Neuronal stem cell (in vitro differentiated cells): Measurements from ENCODE around the gene DLG2.

Source experiments
- DNase-seq: peaks from one replicate; pipeline ENCODE4 v3.0.0-alpha.2; 2013; ENCODE audit warnings: low spot score
- H2AFZ ChIP-seq: one replicate; pipeline ENCODE4 v1.6.1; 2013; ENCODE audit warnings: mild to moderate bottlenecking, low read length, inconsistent platforms
- H2AK5ac ChIP-seq: 2 replicates; pipeline ENCODE4 v1.6.1; 2013; ENCODE audit warnings: low read depth, mild to moderate bottlenecking, inconsistent platforms, low read length, moderate library complexity, mixed read lengths
- H2BK120ac ChIP-seq: 2 replicates; pipeline ENCODE4 v1.6.1; 2013; ENCODE audit warnings: low read depth, mild to moderate bottlenecking, inconsistent platforms, low read length, moderate library complexity, mixed read lengths
- H2BK12ac ChIP-seq: one replicate; pipeline ENCODE4 v1.6.1; 2013; ENCODE audit warnings: low read length, inconsistent platforms
- H2BK15ac ChIP-seq: 2 replicates; pipeline ENCODE4 v1.6.1; 2013; ENCODE audit warnings: mild to moderate bottlenecking, low read length, inconsistent platforms, mixed read lengths
- H2BK5ac ChIP-seq: one replicate; pipeline ENCODE4 v1.6.1; 2013; ENCODE audit warnings: inconsistent platforms, mild to moderate bottlenecking, low read length, moderate library complexity
- H3K14ac ChIP-seq: one replicate; pipeline ENCODE4 v1.6.1; 2013; ENCODE audit warnings: low read length, inconsistent platforms
- H3K18ac ChIP-seq: 2 replicates; pipeline ENCODE4 v1.6.1; 2013; ENCODE audit warnings: low read length, inconsistent platforms
- H3K23ac ChIP-seq: 2 replicates; pipeline ENCODE4 v1.6.1; 2013; ENCODE audit warnings: low read depth, mild to moderate bottlenecking, mixed read lengths, low read length, inconsistent platforms; ENCODE audit not compliant: poor library complexity
- H3K27ac ChIP-seq: replicated peaks from 3 replicates; pipeline ENCODE4 v1.5.1; 2013; ENCODE audit warnings: low read length, inconsistent platforms
- H3K27me3 ChIP-seq, 3 experiments: 2 replicates each; pipeline ENCODE4 v1.6.1; 2013; ENCODE audit warnings: low read length in 3 of 3, mild to moderate bottlenecking in 2 of 3, inconsistent platforms in 1 of 3, low read depth in 1 of 3, mixed read lengths in 1 of 3, moderate library complexity in 1 of 3; ENCODE audit not compliant: control insufficient read depth in 3 of 3, insufficient read depth in 3 of 3
- H3K36me3 ChIP-seq, 2 donors: replicated peaks in 1 of 2; 2 replicates each; pipeline ENCODE4 v1.6.1; 2013; ENCODE audit warnings: low read length in 2 of 2; ENCODE audit not compliant: control insufficient read depth in 2 of 2, insufficient read depth in 2 of 2
- H3K4ac ChIP-seq: 2 replicates; pipeline ENCODE4 v1.6.1; 2013; ENCODE audit warnings: inconsistent platforms, mild to moderate bottlenecking, low read length, moderate library complexity
- H3K4me1 ChIP-seq, 2 donors: 1 replicate in 1 of 2; 2 replicates in 1 of 2; pipeline ENCODE4 v1.6.1; 2013; ENCODE audit warnings: low read length in 2 of 2, low read depth in 1 of 2; ENCODE audit not compliant: control insufficient read depth in 2 of 2, insufficient read depth in 1 of 2
- H3K4me2 ChIP-seq: one replicate; pipeline ENCODE4 v1.6.1; 2013; ENCODE audit warnings: mild to moderate bottlenecking, low read length, inconsistent platforms; ENCODE audit not compliant: insufficient read depth, poor library complexity, severe bottlenecking
- H3K4me3 ChIP-seq, 2 donors: 2 replicates each; pipeline ENCODE4 v1.5.1; 2013; ENCODE audit warnings: low read length in 2 of 2, mild to moderate bottlenecking in 2 of 2, inconsistent platforms in 1 of 2, moderate library complexity in 1 of 2
- H3K79me1 ChIP-seq: one replicate; pipeline ENCODE4 v1.6.1; 2013; ENCODE audit warnings: low read depth, mild to moderate bottlenecking, inconsistent platforms, low read length, moderate library complexity
- H3K9ac ChIP-seq: one replicate; pipeline ENCODE4 v1.6.1; 2013; ENCODE audit warnings: mild to moderate bottlenecking, low read depth, low read length, inconsistent platforms; ENCODE audit not compliant: poor library complexity
- H3K9me3 ChIP-seq, 2 donors: replicated peaks in 1 of 2; 2 replicates each; pipeline versions ENCODE3 to v1.6.1; 2013; ENCODE audit warnings: low read length in 2 of 2, mild to moderate bottlenecking in 2 of 2, inconsistent platforms in 1 of 2, low read depth in 1 of 2, mixed read lengths in 1 of 2, moderate library complexity in 1 of 2; ENCODE audit not compliant: control insufficient read depth in 2 of 2, insufficient read depth in 1 of 2
- H4K8ac ChIP-seq: one replicate; pipeline ENCODE4 v1.6.1; 2013; ENCODE audit warnings: low read depth, mild to moderate bottlenecking, inconsistent platforms, low read length, moderate library complexity
- H4K91ac ChIP-seq: one replicate; pipeline ENCODE4 v1.6.1; 2013; ENCODE audit warnings: low read length, low read depth, mild to moderate bottlenecking, inconsistent platforms; ENCODE audit not compliant: poor library complexity
- WGBS, 2 donors: extraction: QIAGEN DNeasy Blood & Tissue Kit; methylation state at CpG; one replicate each; pipeline ENCODE4 v1.1.7; 2013; ENCODE audit warnings: missing lambda C conversion rate in 2 of 2, mixed read lengths in 1 of 2; ENCODE audit not compliant: insufficient read length in 2 of 2, insufficient replicate concordance in 1 of 2; ENCODE audit errors: extremely low coverage in 2 of 2; 5-methylcytosine and 5-hydroxymethylcytosine counted together

Gene DLG2

DNA sequence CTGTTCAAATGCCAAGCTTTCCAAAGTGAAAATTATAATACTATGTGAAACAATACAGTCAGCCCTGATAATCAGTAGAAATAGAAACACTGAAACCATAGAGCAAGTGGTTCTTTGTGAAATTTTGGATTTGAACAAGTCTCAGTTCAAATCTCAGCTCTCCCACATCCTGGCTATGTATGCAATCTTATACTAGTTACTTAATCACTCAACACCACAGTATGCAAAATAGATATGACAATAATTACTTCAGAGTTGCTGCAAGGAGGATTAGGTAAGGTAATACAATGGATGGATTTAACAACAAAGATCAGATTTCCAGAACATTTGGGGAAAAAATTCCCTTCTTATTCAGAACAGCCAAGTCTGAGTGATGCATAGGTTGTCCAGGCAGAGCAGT lies 1489.2 kb downstream of the DLG2 start:
- H4K8ac ChIP-seq, result no peak overlapping the region
- H2AFZ ChIP-seq, result no peak overlapping the region
- no peak for DNase-seq
- no peak overlapping the region for H3K14ac ChIP-seq
- no peak overlapping the region for H4K91ac ChIP-seq
- no peak overlapping the region for H2BK120ac ChIP-seq
- no peak overlapping the region for H3K4me3 ChIP-seq
- no peak overlapping the region for H3K18ac ChIP-seq
- H2BK15ac ChIP-seq, result no peak overlapping the region
- no peaks in the 10 kb centered on the region for H3K79me1 ChIP-seq
- no peaks in the 10 kb centered on the region for H3K9me3 ChIP-seq
- no peak overlapping the region for H3K4me2 ChIP-seq
- H2BK5ac ChIP-seq, result no peak overlapping the region
- H2AK5ac ChIP-seq, result no peak overlapping the region
- H3K4me1 ChIP-seq, result no peaks in the 10 kb centered on the region
- no peak overlapping the region for H2BK12ac ChIP-seq
- no peaks in the 10 kb centered on the region for H3K36me3 ChIP-seq
- no peak overlapping the region for H3K23ac ChIP-seq
- H3K9ac ChIP-seq, result no peak overlapping the region
- no peak overlapping the region for H3K27ac ChIP-seq
- H3K4ac ChIP-seq, result no peak overlapping the region
- H3K27me3 ChIP-seq, result no peaks in the 10 kb centered on the region

DNA sequence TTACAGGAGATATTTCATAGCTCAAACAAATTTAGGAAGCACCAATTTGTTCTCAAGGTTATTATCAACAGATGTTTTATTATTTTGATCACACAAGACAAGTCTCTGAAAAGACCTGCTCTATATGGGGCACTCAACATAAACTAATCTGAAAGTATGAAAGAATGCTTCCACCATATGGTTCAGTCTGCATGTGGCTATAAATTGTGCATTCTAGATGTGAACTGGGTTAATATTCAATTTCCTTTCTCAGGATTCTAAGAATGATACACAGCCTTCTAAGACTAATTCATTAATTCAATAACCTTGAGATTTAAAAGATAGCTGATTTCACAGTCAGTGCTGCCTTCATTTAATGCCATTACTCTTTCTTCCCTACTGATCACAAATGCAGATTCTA lies 1489.6 kb downstream of the DLG2 start:
- no peak overlapping the region for H2BK120ac ChIP-seq
- H3K27me3 ChIP-seq, result no peaks in the 10 kb centered on the region
- H3K4ac ChIP-seq, result no peak overlapping the region
- no peaks in the 10 kb centered on the region for H3K9me3 ChIP-seq
- no peak overlapping the region for H3K4me3 ChIP-seq
- no peak overlapping the region for H2BK5ac ChIP-seq
- H2BK15ac ChIP-seq, result no peak overlapping the region
- DNase-seq, result no peak
- no peaks in the 10 kb centered on the region for H3K4me1 ChIP-seq
- H3K9ac ChIP-seq, result no peak overlapping the region
- H3K79me1 ChIP-seq, result no peaks in the 10 kb centered on the region
- no peak overlapping the region for H2AK5ac ChIP-seq
- no peak overlapping the region for H4K8ac ChIP-seq
- no peak overlapping the region for H3K27ac ChIP-seq
- no peak overlapping the region for H2BK12ac ChIP-seq
- no peak overlapping the region for H3K14ac ChIP-seq
- H3K18ac ChIP-seq, result no peak overlapping the region
- no peak overlapping the region for H2AFZ ChIP-seq
- H3K23ac ChIP-seq, result no peak overlapping the region
- H3K4me2 ChIP-seq, result no peak overlapping the region
- H4K91ac ChIP-seq, result no peak overlapping the region
- no peaks in the 10 kb centered on the region for H3K36me3 ChIP-seq

DNA sequence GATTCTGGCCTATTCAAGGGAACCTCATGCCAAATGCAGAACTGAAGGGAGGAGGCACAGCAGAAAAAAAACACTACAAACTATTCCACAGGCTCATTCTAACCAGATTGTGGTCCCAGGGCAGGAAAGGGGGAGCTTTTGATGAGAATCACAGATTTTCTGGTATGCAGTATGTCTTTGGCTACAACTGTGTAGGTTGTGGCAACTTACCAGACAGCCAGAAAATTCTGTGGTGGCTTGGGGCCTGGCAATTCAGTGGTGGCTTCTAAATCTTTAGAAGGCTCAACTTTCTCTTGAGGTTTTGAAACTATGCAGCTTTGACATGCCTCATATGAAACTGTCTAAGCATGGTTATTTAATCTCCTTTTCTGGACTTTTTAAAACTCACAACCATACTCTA lies 1490.2 kb downstream of the DLG2 start:
- H3K23ac ChIP-seq, result no peak overlapping the region
- no peak overlapping the region for H3K4ac ChIP-seq
- no peak overlapping the region for H2AK5ac ChIP-seq
- H3K79me1 ChIP-seq, result no peaks in the 10 kb centered on the region
- no peak overlapping the region for H2BK5ac ChIP-seq
- H3K36me3 ChIP-seq, result no peaks in the 10 kb centered on the region
- no peaks in the 10 kb centered on the region for H3K9me3 ChIP-seq
- no peak overlapping the region for H3K9ac ChIP-seq
- H3K27me3 ChIP-seq, result no peaks in the 10 kb centered on the region
- H3K14ac ChIP-seq, result no peak overlapping the region
- no peak overlapping the region for H4K91ac ChIP-seq
- no peak overlapping the region for H3K27ac ChIP-seq
- H3K4me2 ChIP-seq, result no peak overlapping the region
- H2BK15ac ChIP-seq, result no peak overlapping the region
- DNase-seq, result no peak
- no peak overlapping the region for H2AFZ ChIP-seq
- H4K8ac ChIP-seq, result no peak overlapping the region
- no peak overlapping the region for H2BK120ac ChIP-seq
- no peaks in the 10 kb centered on the region for H3K4me1 ChIP-seq
- H3K18ac ChIP-seq, result no peak overlapping the region
- H2BK12ac ChIP-seq, result no peak overlapping the region
- H3K4me3 ChIP-seq, result no peak overlapping the region

DNA sequence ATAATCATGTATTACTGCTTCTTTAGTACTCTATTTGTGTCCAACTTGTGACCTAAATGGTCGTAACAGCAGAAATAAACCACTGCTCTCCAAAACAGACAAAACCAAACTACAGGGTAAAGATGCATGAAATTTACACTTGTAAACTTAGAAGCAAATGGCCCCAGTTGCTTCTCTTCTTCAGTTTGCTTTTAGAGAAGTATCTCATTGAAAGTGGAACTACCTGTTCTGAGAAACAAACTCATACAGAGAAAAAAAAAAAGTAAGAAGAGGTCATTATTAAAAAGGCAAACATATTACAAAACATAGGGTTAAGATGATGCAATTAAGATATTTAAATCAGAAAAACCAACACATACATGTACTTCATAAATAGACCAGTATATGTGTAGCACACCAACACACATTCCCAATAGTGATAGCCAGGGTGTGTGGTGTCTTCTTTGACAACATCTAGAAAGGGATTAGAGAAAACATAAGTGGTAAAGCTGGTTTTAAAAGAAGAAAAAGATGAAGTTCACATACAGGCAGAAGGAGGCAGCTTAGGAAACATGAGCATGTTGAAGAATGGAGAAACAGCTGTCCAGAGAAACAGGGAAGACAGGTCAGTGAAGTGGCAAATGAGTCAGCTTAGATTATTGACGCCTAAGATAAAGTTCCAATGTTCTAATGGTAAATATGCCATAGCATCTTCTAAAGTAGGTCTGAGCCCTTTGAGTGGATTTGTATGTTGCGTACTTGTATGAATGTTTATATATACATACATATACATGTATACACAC lies 1496.3 kb downstream of the DLG2 start:
- Histone ChIP-seq H3K14ac (no peak overlapping the region), H3K4me3 (no peak overlapping the region), H2AFZ (no peak overlapping the region), H2BK15ac (no peak overlapping the region), H2BK12ac (no peak overlapping the region), H3K9me3 (no peaks in the 10 kb centered on the region), H2AK5ac (no peak overlapping the region), H4K91ac (no peak overlapping the region), H3K79me1 (no peaks in the 10 kb centered on the region), H2BK120ac (no peak overlapping the region), H3K4me2 (no peak overlapping the region), H3K4me1 (no peaks in the 10 kb centered on the region), H3K27ac (no peak overlapping the region), H3K23ac (no peak overlapping the region), H3K4ac (no peak overlapping the region), H4K8ac (no peak overlapping the region), H3K9ac (no peak overlapping the region), H3K36me3 (no peaks in the 10 kb centered on the region), H3K18ac (no peak overlapping the region), H2BK5ac (no peak overlapping the region), H3K27me3 (no peaks in the 10 kb centered on the region)
- WGBS, 2 donors, result no CpG with 5 or more reads among the region's 3 CpGs
- no peak for DNase-seq
